Heart left ventricle (tissue), 16 donors: ENCODE measurements around the gene FMOD. TPM values are rescaled to one million over a fixed set of nuclear protein-coding genes. Genes with fewer than 3 reads are reported as not detected.

Experiments used
- ATAC-seq, 4 donors: fragments of 200-7000 bp; cut with Tn5 transposase; one replicate each; pipeline ENCODE4 v1.9.1; 2020 to 2022; ENCODE audit warnings: moderate library complexity in 4 of 4, mild to moderate bottlenecking in 3 of 4, moderate number of reproducible peaks in 1 of 4
- DNase-seq, 5 donors: peaks; one replicate each; pipeline ENCODE4 v3.0.0-alpha.2; 2020
- H3K27ac ChIP-seq, 12 donors: fragments of 200-600 bp; sonication (generic) in 4 of 12; one replicate each; pipeline versions ENCODE4 v1.5.0 to v1.8.0; 2016 to 2022; ENCODE audit warnings: mild to moderate bottlenecking in 2 of 12
- H3K27me3 ChIP-seq, 9 donors: fragments of 200-600 bp; sonication (generic) in 2 of 9; one replicate each; pipeline versions ENCODE4 v1.5.1 to v1.8.0; 2016 to 2022; ENCODE audit warnings: mild to moderate bottlenecking in 3 of 9
- H3K36me3 ChIP-seq, 9 donors: fragments of 200-600 bp; sonication (generic) in 2 of 9; one replicate each; pipeline versions ENCODE4 v1.5.0 to v1.8.0; 2018 to 2022; ENCODE audit warnings: mild to moderate bottlenecking in 2 of 9
- H3K4me1 ChIP-seq, 12 donors: fragments of 200-600 bp; sonication (generic) in 4 of 12; one replicate each; pipeline versions ENCODE4 v1.5.0 to v1.8.0; 2016 to 2022; ENCODE audit warnings: mild to moderate bottlenecking in 3 of 12
- H3K4me3 ChIP-seq, 12 donors: fragments of 200-600 bp; sonication (generic) in 4 of 12; one replicate each; pipeline versions ENCODE4 v1.5.0 to v1.8.0; 2017 to 2022; ENCODE audit warnings: mild to moderate bottlenecking in 9 of 12, moderate library complexity in 4 of 12
- H3K9me3 ChIP-seq, 12 donors: fragments of 200-600 bp; sonication (generic) in 4 of 12; one replicate each; pipeline versions ENCODE4 v1.5.0 to v1.8.0; 2016 to 2022; ENCODE audit warnings: mild to moderate bottlenecking in 1 of 12
- POLR2A ChIP-seq, 2 donors: fragments of 450-650 bp; IDR thresholded peaks; one replicate each; pipeline ENCODE4 v1.6.1; 2017; ENCODE audit warnings: antibody characterized with exemption in 2 of 2, mild to moderate bottlenecking in 2 of 2, moderate library complexity in 2 of 2
- WGBS, 4 donors: extraction: QIAGEN DNeasy Blood & Tissue Kit in 2 of 4; methylation state at CpG; one replicate each; pipeline versions ENCODE4 v1.1.5 to v1.1.7; 2013 to 2018; 5-methylcytosine and 5-hydroxymethylcytosine counted together
- intact Hi-C, 10 donors: fragments of 100-400 bp; cut with DNase I; formaldehyde crosslinking; loops; one replicate each; pipeline versions ENCODE4 v1.11.1 to v1.14.2; 2022
- polyA plus RNA-seq, 2 donors: library from polyadenylated mRNA; stranded (reverse); fragments of 200-250 nt; gene quantifications; one replicate each; pipeline ENCODE4 v1.2.3, GENCODE V29; 2013
- total RNA-seq, 9 donors: library from RNA; depleted of rRNA in 2 of 9; stranded (reverse); fragments of >200 nt in 2 of 9; fragmentation: NEBNext Ultra II Directional in 3 of 9; extraction: Animal tissue kit (Norgen Biotek cat#: 25700) in 3 of 9; gene quantifications; one replicate each; pipeline versions ENCODE4 v1.1.0 to v1.2.4, GENCODE V29; 2016 to 2023
- TF ChIP-seq, protein P1 (sequence below), 12 donors: fragments of 200-600 bp; sonication (generic) in 4 of 12; IDR thresholded peaks; one replicate each; pipeline versions ENCODE4 v1.5.0 to v1.8.0; 2018 to 2022; ENCODE audit warnings: antibody characterized with exemption in 12 of 12, mild to moderate bottlenecking in 5 of 12
- donor health status: ischemic (EF 13 %, LVEDD 7.1; RV severe dilation, severe dysfunction).
- donor health status: healthy with polysubstance abuse.
- donor health status: DM: no; HTN: yes; CAD: no.
- donor health status: DM: no; HTN: no; CAD: no.
- donor health status: ischemic (EF 25% LVEDD 6.9; RV normal size, moderate dysfunction).
- donor health status: ischemic (EF 25% LVEDD 5.7; RV mildly dilated, moderate dysfunction).
- donor health status: healthy.
- donor health status: DM: yes; HTN: yes; CAD: no.
- donor health status: ischemic (EF 35%, LVEDD 5.7; RV mildly dilated, moderate dysfunction).
- donor health status: nonischemic (EF 11% LVEDD 7.7; RV severe dilation, severe dysfunction).
- donor health status: DM: yes; HTN: yes; CAD: no.
- donor health status: PGD.
- donor health status: ischemic (EF 29% LVEDD 5.4; RV normal size, mild dysfunction).
- donor health status: nonischemic (EF 23%, LVEDD 6.1; RV moderate dilation, normal function).

The FMOD gene
- total and polyA plus RNA-seq, 11 donors = 3.0 to 33.2 (median 8.1) TPM

DNA sequence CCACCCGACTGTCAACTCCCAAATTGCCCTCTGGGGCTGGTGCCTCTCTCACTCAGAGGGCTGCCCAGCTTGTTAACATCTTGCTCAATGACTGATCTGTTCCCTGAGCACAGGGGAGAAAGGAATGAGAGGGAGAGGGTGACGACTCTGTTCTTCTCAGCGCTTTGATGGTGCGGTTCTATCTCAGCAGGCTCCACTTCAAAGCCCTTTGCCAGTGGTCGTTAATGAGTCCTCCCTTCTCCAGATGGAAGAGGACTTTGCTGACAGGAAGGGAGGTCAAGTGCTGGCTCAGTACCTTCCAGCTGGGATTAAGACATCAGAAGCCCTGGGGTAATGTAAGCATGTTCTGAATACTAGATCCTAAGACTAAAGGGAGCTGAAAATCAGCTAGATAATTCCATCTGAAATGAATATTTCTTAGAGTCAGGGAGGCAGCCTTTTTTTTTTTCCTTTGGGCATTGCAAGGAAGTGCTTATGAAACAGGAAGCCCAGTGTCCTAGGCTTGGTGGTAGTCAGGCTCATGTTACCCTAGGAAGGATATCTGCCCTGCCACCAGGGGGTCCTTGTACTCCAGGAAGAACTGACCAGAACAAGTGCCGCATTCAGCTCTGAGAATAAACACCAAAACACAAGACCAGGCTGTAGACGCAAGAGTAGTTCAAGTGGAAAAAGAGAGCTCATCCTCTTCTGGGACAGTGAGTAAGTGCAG is 4.7 kb downstream of the FMOD start:
- peaks cover 0 to 20% (median 0%) of the 10 kb centered on the region in 9 donors for H3K36me3 ChIP-seq
- peaks cover 0 to 39% (median 10%) of the 10 kb centered on the region in 12 donors for H3K4me1 ChIP-seq
- no peak for TF ChIP-seq POLR2A (IDR thresholded peaks at IDR 0.05)
- TF ChIP-seq, protein P1, sequence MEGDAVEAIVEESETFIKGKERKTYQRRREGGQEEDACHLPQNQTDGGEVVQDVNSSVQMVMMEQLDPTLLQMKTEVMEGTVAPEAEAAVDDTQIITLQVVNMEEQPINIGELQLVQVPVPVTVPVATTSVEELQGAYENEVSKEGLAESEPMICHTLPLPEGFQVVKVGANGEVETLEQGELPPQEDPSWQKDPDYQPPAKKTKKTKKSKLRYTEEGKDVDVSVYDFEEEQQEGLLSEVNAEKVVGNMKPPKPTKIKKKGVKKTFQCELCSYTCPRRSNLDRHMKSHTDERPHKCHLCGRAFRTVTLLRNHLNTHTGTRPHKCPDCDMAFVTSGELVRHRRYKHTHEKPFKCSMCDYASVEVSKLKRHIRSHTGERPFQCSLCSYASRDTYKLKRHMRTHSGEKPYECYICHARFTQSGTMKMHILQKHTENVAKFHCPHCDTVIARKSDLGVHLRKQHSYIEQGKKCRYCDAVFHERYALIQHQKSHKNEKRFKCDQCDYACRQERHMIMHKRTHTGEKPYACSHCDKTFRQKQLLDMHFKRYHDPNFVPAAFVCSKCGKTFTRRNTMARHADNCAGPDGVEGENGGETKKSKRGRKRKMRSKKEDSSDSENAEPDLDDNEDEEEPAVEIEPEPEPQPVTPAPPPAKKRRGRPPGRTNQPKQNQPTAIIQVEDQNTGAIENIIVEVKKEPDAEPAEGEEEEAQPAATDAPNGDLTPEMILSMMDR (IDR thresholded peaks at IDR 0.05) = peak in 2 of 12 donors; percentile 7 to 11
- H3K27me3 ChIP-seq = peaks cover 0 to 7% (median 0%) of the 10 kb centered on the region in 9 donors
- DNase-seq (no peak), ATAC-seq (no peak)
- no peaks in the 10 kb centered on the region for H3K9me3 ChIP-seq
- no peak overlapping the region for H3K4me3 ChIP-seq
- 64 to 70% (median 65%) methylated on average over 7 of the region's 7 CpGs for WGBS, 4 donors
- intact Hi-C loops = loop anchor here in 4 of 10 donors (10.0 kb wide), 3 partner anchors 301 to 359 kb away; no protein-coding TSS in a partner anchor
- peak overlapping the region in 3 of 12 donors; percentile 27 to 63 (median 33) for H3K27ac ChIP-seq

DNA sequence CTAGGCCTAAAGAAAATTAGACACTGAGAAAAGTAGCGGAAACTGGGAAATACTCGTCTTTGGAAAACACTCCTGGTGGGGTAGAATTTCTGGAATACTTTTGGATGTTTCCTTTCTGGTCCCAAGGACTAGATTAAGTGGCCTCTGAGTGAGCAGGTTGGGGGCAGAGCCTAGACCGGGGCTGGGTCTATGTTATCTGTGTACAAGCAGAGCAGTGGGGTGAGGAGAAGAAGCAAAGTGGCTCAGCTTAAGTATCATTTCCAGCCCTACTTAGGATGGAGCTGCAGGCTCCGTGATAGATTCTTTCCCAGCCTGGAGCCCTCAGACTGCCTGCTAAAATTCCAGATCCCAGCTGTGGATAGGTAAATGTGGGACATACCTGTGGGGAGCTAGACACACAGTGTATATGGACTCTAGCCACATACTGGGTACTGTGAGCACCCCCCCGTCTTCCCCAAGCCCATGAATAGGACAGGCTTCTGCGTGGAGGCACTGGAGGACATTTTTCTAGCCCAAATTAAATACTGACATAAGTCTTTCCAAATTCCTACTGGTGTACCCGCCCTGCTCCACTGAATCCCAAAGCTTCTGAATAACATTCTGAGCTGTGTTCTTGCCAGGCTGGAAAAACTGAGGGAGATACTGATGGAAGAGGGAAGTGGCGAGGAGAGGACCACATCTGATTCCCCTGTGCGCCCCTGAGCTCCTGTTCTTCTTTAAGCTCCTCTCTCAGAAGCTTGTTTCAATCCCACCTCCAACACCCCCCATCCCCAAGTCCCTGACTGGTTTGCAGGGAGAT is 6.8 kb downstream of the FMOD start:
- intact Hi-C loops = loop anchor here in 6 of 10 donors (2.0 to 10.0 kb wide), 6 partner anchors 97 to 361 kb away; no protein-coding TSS in a partner anchor
- no peak overlapping the region for H3K4me3 ChIP-seq
- no peak for ATAC-seq
- DNase-seq = no peak
- TF ChIP-seq, protein P1 (IDR thresholded peaks at IDR 0.05) = no peak
- TF ChIP-seq POLR2A (IDR thresholded peaks at IDR 0.05) = no peak
- WGBS, 4 donors = 82 to 90% (median 88%) methylated on average over 9 of the region's 9 CpGs
- H3K27ac ChIP-seq = peak overlapping the region in 1 of 12 donors; percentile 66
- H3K36me3 ChIP-seq = peaks cover 0 to 25% (median 0%) of the 10 kb centered on the region in 9 donors
- H3K4me1 ChIP-seq = peaks cover 0 to 42% (median 15%) of the 10 kb centered on the region in 12 donors
- H3K27me3 ChIP-seq = peaks cover 0 to 16% (median 0%) of the 10 kb centered on the region in 9 donors
- H3K9me3 ChIP-seq = no peaks in the 10 kb centered on the region

DNA sequence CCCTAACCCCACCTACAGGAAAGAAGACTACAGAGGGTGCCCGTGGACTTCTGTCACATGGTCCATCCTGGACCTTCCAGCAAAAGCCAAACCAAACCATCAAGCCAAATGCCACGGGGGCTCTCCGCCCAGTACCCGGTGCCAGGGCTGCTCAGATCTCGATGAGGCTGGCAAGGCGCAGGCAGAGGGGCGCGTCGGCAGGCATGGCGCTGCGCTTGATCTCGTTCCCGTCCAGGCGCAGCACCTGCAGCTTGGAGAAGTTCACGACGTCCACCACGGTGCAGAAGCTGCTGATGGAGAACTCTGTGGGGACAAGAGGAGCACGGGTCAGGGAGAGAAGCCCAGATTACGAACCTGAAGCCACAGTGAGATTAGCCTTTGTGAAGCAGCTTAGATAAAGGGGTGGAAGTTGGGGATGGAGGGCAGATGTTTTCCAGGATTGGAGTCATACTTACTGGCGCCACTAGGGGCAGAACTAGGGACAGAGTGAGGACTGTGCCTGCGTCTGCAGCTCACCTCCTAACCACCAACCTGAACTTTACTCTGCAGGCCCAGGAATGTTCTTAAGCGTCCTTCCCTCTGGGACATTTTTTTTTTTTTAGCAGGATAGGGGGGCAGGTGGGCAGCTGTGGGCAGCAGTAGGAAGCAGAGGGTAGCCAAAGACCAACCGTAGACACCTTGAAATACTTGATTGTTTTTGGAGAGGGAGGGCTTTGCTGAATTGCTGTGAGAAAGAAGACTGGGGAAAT is 8.6 kb downstream of the FMOD start:
- Histone ChIP-seq H3K27me3 (peaks cover 0 to 16% (median 0%) of the 10 kb centered on the region in 9 donors), H3K4me3 (no peak overlapping the region), H3K9me3 (no peaks in the 10 kb centered on the region), H3K4me1 (peaks cover 0 to 42% (median 15%) of the 10 kb centered on the region in 12 donors), H3K27ac (peak overlapping the region in 2 of 12 donors; percentile 11 to 17), H3K36me3 (peaks cover 0 to 14% (median 0%) of the 10 kb centered on the region in 9 donors)
- peak in 4 of 5 donors; percentile 29 to 63 (median 52) for DNase-seq
- intact Hi-C loops = loop anchor here in 7 of 10 donors (1.0 to 10.0 kb wide), 8 partner anchors 98 to 362 kb away; no protein-coding TSS in a partner anchor
- peak; percentile 34 to 71 (median 64) for ATAC-seq
- TF ChIP-seq, protein P1 (IDR thresholded peaks at IDR 0.05) = peak; percentile 56 to 78 (median 68)
- no peak for TF ChIP-seq POLR2A (IDR thresholded peaks at IDR 0.05)
- WGBS, 4 donors = 47 to 55% (median 53%) methylated on average over 23 of the region's 23 CpGs
